Spleen (tissue), 11 donors: ENCODE data around the gene ATP1A1. TPM values are rescaled to one million over a fixed set of nuclear protein-coding genes. Genes with fewer than 3 reads are reported as not detected.

Experiments
- DNase-seq: peaks from one replicate; pipeline ENCODE4 v3.0.0-alpha.2; 2020
- H3K27ac ChIP-seq, 8 donors: fragments of 200-600 bp; sonication (generic) in 7 of 8; 1 replicate in 4 of 8; 2 replicates in 4 of 8; pipeline versions ENCODE4 v1.5.0 to v1.8.0; 2016 to 2021; ENCODE audit warnings: inconsistent platforms in 4 of 8, mild to moderate bottlenecking in 4 of 8, moderate library complexity in 1 of 8
- H3K27me3 ChIP-seq, 7 donors: fragments of 200-600 bp; sonication (generic) in 6 of 7; replicated peaks in 1 of 7; 1 replicate in 4 of 7; 2 replicates in 3 of 7; pipeline versions ENCODE4 v1.5.0 to v1.8.0; 2016 to 2021; ENCODE audit warnings: inconsistent platforms in 3 of 7, mild to moderate bottlenecking in 1 of 7
- H3K36me3 ChIP-seq, 6 donors: fragments of 200-600 bp; sonication (generic) in 5 of 6; 1 replicate in 4 of 6; 2 replicates in 2 of 6; pipeline versions ENCODE4 v1.5.0 to v1.8.0; 2016 to 2021; ENCODE audit warnings: inconsistent platforms in 2 of 6
- H3K4me1 ChIP-seq, 6 donors: fragments of 200-600 bp; sonication (generic) in 5 of 6; 1 replicate in 3 of 6; 2 replicates in 3 of 6; pipeline versions ENCODE4 v1.5.0 to v1.8.0; 2016 to 2021; ENCODE audit warnings: inconsistent platforms in 3 of 6
- H3K4me3 ChIP-seq, 8 donors: fragments of 200-600 bp; sonication (generic) in 7 of 8; 1 replicate in 4 of 8; 2 replicates in 4 of 8; pipeline versions ENCODE4 v1.5.0 to v1.8.0; 2016 to 2021; ENCODE audit warnings: inconsistent platforms in 4 of 8, mild to moderate bottlenecking in 4 of 8, moderate library complexity in 2 of 8
- H3K9me3 ChIP-seq, 8 donors: fragments of 200-600 bp; sonication (generic) in 7 of 8; 1 replicate in 4 of 8; 2 replicates in 4 of 8; pipeline versions ENCODE4 v1.5.0 to v1.8.0; 2016 to 2021; ENCODE audit warnings: inconsistent platforms in 4 of 8
- CTCF ChIP-seq, 11 experiments: fragments of 200-600 bp in 7 of 11; fragments of 450-650 bp in 4 of 11; sonication (generic) in 4 of 11; IDR thresholded peaks in 8 of 11; conservative IDR thresholded peaks in 3 of 11; 1 replicate in 7 of 11; 2 replicates in 4 of 11; pipeline versions ENCODE4 v1.4.0 to v1.8.0; 2016 to 2021; ENCODE audit warnings: antibody characterized with exemption in 11 of 11, inconsistent platforms in 4 of 11, mild to moderate bottlenecking in 1 of 11
- POLR2A ChIP-seq, 3 donors: fragments of 450-650 bp; IDR thresholded peaks; one replicate each; pipeline ENCODE4 v1.5.1; 2017; ENCODE audit warnings: antibody characterized with exemption in 3 of 3, mild to moderate bottlenecking in 1 of 3
- POLR2AphosphoS5 ChIP-seq, 3 donors: sonication (generic); formaldehyde crosslinking; IDR thresholded peaks; one replicate each; pipeline ENCODE4 v1.5.1; 2017; ENCODE audit warnings: antibody characterized with exemption in 3 of 3
- WGBS, 5 donors: extraction: QIAGEN DNeasy Blood & Tissue Kit in 3 of 5; methylation state at CpG; one replicate each; pipeline versions ENCODE4 v1.1.5 to v1.1.7; 2013 to 2018; 5-methylcytosine and 5-hydroxymethylcytosine counted together
- intact Hi-C: fragments of 100-400 bp; cut with DNase I; formaldehyde crosslinking; loops from one replicate; pipeline ENCODE4 v1.15.0; 2023; ENCODE audit warnings: low total_unique reads
- polyA plus RNA-seq, 3 donors: library from polyadenylated mRNA; stranded (reverse); fragments of 200-250 nt; gene quantifications; one replicate each; pipeline ENCODE4 v1.2.1, GENCODE V29; 2013
- total RNA-seq, 7 donors: library from RNA; depleted of rRNA in 3 of 7; stranded (reverse); fragments of >200 nt in 3 of 7; fragmentation: NEBNext Ultra II Directional in 4 of 7; extraction: Animal tissue kit (Norgen Biotek cat#: 25700) in 4 of 7; gene quantifications; one replicate each; pipeline versions ENCODE4 v1.1.0 to v1.2.1, GENCODE V29; 2016 to 2021
- donor health status: healthy with polysubstance abuse.
- donor health status: DM: no; HTN: no; CAD: no; lungs with moderate emphysema.
- donor health status: DM: no; HTN: no; CAD: no.
- donor health status: Bipolar disorder and iron deficiency.
- donor health status: healthy.
- donor health status: DM: no; HTN: no; CAD: no.
- donor health status: DM: yes; HTN: yes; CAD: no.

The ATP1A1 gene
- total and polyA plus RNA-seq, 10 donors: 34.5 to 209 (median 130) TPM

DNA sequence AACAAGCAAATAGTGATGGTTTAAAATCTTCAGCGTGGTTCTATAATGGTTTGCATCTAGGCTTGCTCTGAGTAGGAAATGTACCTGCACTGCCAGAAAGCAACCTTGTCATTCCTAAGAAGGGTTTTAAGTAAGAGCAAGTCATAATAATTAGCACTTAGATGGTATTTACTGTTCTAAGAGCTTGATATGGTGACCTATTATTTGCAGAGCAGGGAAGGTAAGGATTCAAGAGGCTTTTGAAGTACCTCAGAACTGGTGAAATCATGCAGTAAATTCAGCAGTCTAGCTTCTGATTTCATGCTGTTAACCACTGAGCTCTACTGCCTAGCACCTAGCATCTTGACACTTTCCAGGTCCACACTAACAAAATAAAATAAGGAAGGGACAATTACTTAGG is 23.7 kb downstream of the ATP1A1 start:
- H3K36me3 ChIP-seq: peaks cover 19 to 100% (median 96%) of the 10 kb centered on the region in 6 donors
- 97 to 100% (median 100%) methylated on average over 1 of the region's 1 CpG for WGBS, 5 donors

GRCh38 chr1:116397728-116398127 is 24.7 kb downstream of the ATP1A1 start:
- Histone ChIP-seq H3K4me1 (no peaks in the 10 kb centered on the region), H3K4me3 (no peak overlapping the region), H3K27me3 (no peaks in the 10 kb centered on the region), H3K36me3 (peaks cover 23 to 100% (median 97%) of the 10 kb centered on the region in 6 donors), H3K27ac (no peak overlapping the region), H3K9me3 (no peaks in the 10 kb centered on the region)
- TF ChIP-seq CTCF (IDR thresholded peaks at IDR 0.05 in 8 of 11, conservative IDR thresholded peaks at IDR 0.05 in 3 of 11) (no peak), POLR2AphosphoS5 (IDR thresholded peaks at IDR 0.05) (no peak), POLR2A (IDR thresholded peaks at IDR 0.05) (no peak)
- 88 to 94% (median 91%) methylated on average over 5 of the region's 5 CpGs for WGBS, 5 donors
- no peak for DNase-seq
- intact Hi-C loops: no loop called here

More for the DNA sequence above, 23.7 kb downstream of the ATP1A1 start:
- no peaks in the 10 kb centered on the region for H3K4me1 ChIP-seq
- TF ChIP-seq CTCF (IDR thresholded peaks at IDR 0.05 in 8 of 11, conservative IDR thresholded peaks at IDR 0.05 in 3 of 11): no peak
- TF ChIP-seq POLR2A (IDR thresholded peaks at IDR 0.05): no peak
- no peak for TF ChIP-seq POLR2AphosphoS5 (IDR thresholded peaks at IDR 0.05)
- intact Hi-C loops: no loop called here
- H3K9me3 ChIP-seq: no peaks in the 10 kb centered on the region
- no peaks in the 10 kb centered on the region for H3K27me3 ChIP-seq
- no peak overlapping the region for H3K4me3 ChIP-seq
- H3K27ac ChIP-seq: no peak overlapping the region
- no peak for DNase-seq

- no peak for TF ChIP-seq POLR2A (IDR thresholded peaks at IDR 0.05)
- no peak for TF ChIP-seq POLR2AphosphoS5 (IDR thresholded peaks at IDR 0.05)
- TF ChIP-seq CTCF (IDR thresholded peaks at IDR 0.05 in 8 of 11, conservative IDR thresholded peaks at IDR 0.05 in 3 of 11): no peak
- Histone ChIP-seq H3K4me3 (no peak overlapping the region), H3K9me3 (no peaks in the 10 kb centered on the region), H3K27ac (no peak overlapping the region), H3K4me1 (no peaks in the 10 kb centered on the region), H3K27me3 (no peaks in the 10 kb centered on the region), H3K36me3 (peaks cover 20 to 100% (median 98%) of the 10 kb centered on the region in 6 donors)
- DNase-seq: no peak
- 84 to 96% (median 95%) methylated on average over 4 to 6 of the region's 6 CpGs for WGBS, 5 donors
- intact Hi-C loops: no loop called here
Observed at GRCh38 chr1:116400780-116401179, 27.7 kb downstream of the ATP1A1 start.

- intact Hi-C loops: no loop called here
- H3K4me3 ChIP-seq: no peak overlapping the region
- no peak overlapping the region for H3K27ac ChIP-seq
- TF ChIP-seq CTCF (IDR thresholded peaks at IDR 0.05 in 8 of 11, conservative IDR thresholded peaks at IDR 0.05 in 3 of 11) (no peak), POLR2A (IDR thresholded peaks at IDR 0.05) (no peak)
- no peaks in the 10 kb centered on the region for H3K9me3 ChIP-seq
- no peaks in the 10 kb centered on the region for H3K27me3 ChIP-seq
- 85 to 96% (median 95%) methylated on average over 3 of the region's 3 CpGs for WGBS, 5 donors
- no peaks in the 10 kb centered on the region for H3K4me1 ChIP-seq
- peaks cover 20 to 100% (median 99%) of the 10 kb centered on the region in 6 donors for H3K36me3 ChIP-seq
- DNase-seq: no peak
Observed at GRCh38 chr1:116401646-116402176, 28.7 kb downstream of the ATP1A1 start.
